Measurements from ENCODE around the gene PPP1R3D. TPM values are rescaled to one million over a fixed set of nuclear protein-coding genes. Genes with fewer than 3 reads are reported as not detected.
"Not testable (repeated sequence)": the region's sequence is repeated elsewhere in the genome, so short reads cannot be mapped to it uniquely, and the experiment has no call there.

PPP1R3D gene
- total RNA-seq, 1 donor from 2014 or later = 0.30 TPM

DNA sequence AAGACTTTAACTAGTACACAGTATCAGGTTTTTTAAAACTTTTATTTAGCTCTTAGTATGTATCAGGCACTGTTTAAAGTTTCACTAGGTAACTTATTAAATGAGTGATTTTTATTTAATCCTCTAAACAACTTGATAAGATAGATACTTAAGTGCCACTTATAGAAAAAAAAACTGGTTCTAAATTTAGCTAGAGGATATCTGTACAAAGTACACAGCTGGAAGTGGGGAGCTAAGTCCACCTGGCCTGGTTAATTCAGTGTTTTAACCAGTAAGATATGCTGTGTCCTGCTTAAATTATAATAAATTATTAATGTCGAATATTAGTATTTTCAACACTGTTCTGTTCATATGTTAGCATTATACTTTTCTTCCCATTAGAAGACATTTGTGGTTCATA is 44.2 kb downstream of the PPP1R3D start:
- Histone ChIP-seq H3K4me3 (no peak overlapping the region), H2AFZ (replicated peaks) (no peak overlapping the region), H3F3A (ENCODE audit: low read depth) (no peaks in the 10 kb centered on the region), H3K27ac (no peak overlapping the region), H3K9me3 (ENCODE audit: low read depth) (no peaks in the 10 kb centered on the region), H3K4me2 (no peak overlapping the region), H3K9ac (no peak overlapping the region), H3K79me2 (ENCODE audit: low read depth) (no peaks in the 10 kb centered on the region), H3K4me1 (no peaks in the 10 kb centered on the region), H4K20me1 (ENCODE audit: low read depth) (no peaks in the 10 kb centered on the region), H3K36me3 (no peaks in the 10 kb centered on the region), H3K27me3 (peaks cover 85% of the 10 kb centered on the region)
- no peak for DNase-seq (ENCODE audit: low spot score)
- H3K36me3 Mint-ChIP-seq = no peaks in the 10 kb centered on the region
- no peak overlapping the region for H3K27ac Mint-ChIP-seq
- H3K4me1 Mint-ChIP-seq = no peaks in the 10 kb centered on the region
- H3K27me3 Mint-ChIP-seq (ENCODE audit: insufficient read depth, low read depth) = no peaks in the 10 kb centered on the region
- no peaks in the 10 kb centered on the region for H3K9me3 Mint-ChIP-seq
- H3K4me3 Mint-ChIP-seq = no peak overlapping the region
- TF ChIP-seq EZH2phosphoT487 (IDR thresholded peaks at IDR 0.05) (no peak), EZH2 (IDR thresholded peaks at IDR 0.05) (no peak)
- TF ChIP-seq, protein P1, sequence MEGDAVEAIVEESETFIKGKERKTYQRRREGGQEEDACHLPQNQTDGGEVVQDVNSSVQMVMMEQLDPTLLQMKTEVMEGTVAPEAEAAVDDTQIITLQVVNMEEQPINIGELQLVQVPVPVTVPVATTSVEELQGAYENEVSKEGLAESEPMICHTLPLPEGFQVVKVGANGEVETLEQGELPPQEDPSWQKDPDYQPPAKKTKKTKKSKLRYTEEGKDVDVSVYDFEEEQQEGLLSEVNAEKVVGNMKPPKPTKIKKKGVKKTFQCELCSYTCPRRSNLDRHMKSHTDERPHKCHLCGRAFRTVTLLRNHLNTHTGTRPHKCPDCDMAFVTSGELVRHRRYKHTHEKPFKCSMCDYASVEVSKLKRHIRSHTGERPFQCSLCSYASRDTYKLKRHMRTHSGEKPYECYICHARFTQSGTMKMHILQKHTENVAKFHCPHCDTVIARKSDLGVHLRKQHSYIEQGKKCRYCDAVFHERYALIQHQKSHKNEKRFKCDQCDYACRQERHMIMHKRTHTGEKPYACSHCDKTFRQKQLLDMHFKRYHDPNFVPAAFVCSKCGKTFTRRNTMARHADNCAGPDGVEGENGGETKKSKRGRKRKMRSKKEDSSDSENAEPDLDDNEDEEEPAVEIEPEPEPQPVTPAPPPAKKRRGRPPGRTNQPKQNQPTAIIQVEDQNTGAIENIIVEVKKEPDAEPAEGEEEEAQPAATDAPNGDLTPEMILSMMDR (IDR thresholded peaks at IDR 0.05) = no peak

DNA sequence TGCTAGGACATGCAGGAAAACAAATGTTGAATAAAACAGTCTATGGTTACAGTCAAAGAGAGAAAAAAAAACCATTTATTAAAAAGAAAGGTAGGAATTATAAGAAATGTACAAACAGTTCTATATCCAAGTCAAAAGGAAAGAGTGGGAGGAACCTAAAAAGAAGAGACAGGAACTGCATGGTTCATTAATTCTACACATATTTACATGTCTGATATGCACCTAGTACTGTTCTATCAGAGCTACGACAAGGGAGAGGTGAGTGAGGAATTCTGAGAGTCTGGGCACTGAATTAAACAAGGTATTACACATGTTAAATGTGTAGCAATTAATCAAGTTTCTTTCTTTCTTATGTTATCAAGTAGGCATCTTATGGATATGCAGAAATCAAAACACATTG is 48.5 kb downstream of the PPP1R3D start:
- Histone ChIP-seq H3K9me3 (ENCODE audit: low read depth) (no peaks in the 10 kb centered on the region), H3F3A (ENCODE audit: low read depth) (no peaks in the 10 kb centered on the region), H3K4me1 (no peaks in the 10 kb centered on the region), H3K27ac (no peak overlapping the region), H3K27me3 (peaks cover 68% of the 10 kb centered on the region), H4K20me1 (ENCODE audit: low read depth) (no peaks in the 10 kb centered on the region), H3K36me3 (no peaks in the 10 kb centered on the region), H2AFZ (replicated peaks) (no peak overlapping the region), H3K9ac (no peak overlapping the region), H3K4me3 (no peak overlapping the region), H3K79me2 (ENCODE audit: low read depth) (no peaks in the 10 kb centered on the region), H3K4me2 (no peak overlapping the region)
- H3K36me3 Mint-ChIP-seq = no peaks in the 10 kb centered on the region
- no peak for DNase-seq (ENCODE audit: low spot score)
- H3K4me3 Mint-ChIP-seq = no peak overlapping the region
- H3K27ac Mint-ChIP-seq = no peak overlapping the region
- TF ChIP-seq EZH2phosphoT487 (IDR thresholded peaks at IDR 0.05) (no peak), EZH2 (IDR thresholded peaks at IDR 0.05) (no peak)
- TF ChIP-seq, protein P1 (IDR thresholded peaks at IDR 0.05) = no peak
- no peaks in the 10 kb centered on the region for H3K4me1 Mint-ChIP-seq
- H3K9me3 Mint-ChIP-seq = no peaks in the 10 kb centered on the region
- H3K27me3 Mint-ChIP-seq (ENCODE audit: insufficient read depth, low read depth) = peaks cover 2% of the 10 kb centered on the region

DNA sequence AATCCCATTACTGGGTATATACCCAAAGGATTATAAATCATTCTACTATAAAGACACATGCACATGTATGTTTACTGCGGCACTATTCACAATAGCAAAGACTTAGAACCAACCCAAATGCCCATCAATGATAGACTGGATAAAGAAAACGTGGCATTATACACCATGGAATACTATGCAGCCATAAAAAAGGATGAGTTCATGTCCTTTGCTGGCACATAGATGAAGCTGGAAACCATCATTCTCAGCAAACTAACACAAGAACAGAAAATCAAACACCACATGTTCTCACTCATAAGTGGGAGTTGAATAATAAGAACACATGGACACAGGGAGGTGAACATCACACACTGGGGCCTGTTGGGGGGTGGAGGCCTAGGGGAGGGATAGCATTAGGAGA is 50.1 kb downstream of the PPP1R3D start:
- H3K36me3 Mint-ChIP-seq = not testable (repeated sequence)

DNA sequence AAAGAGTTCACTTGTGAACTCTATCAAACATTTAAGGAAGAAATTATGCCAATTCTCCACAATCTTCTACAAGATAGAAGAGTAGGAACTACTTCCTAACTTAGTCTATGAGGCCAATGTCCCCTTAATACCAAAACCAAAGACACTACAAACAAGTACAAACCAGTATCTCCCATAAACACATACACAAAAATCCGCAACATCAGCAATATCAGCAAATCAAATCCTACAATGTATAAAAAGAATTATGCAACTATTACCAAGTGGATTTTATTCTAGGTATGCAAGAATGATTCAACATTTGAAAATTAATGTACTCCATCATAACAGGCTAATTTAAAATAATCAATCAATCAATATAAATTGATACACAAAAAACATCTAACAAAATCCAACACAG is 52.1 kb downstream of the PPP1R3D start:
- Histone ChIP-seq H3K79me2 (ENCODE audit: low read depth) (no peaks in the 10 kb centered on the region), H2AFZ (replicated peaks) (no peak overlapping the region), H3K4me2 (no peak overlapping the region), H3K4me1 (no peaks in the 10 kb centered on the region), H4K20me1 (ENCODE audit: low read depth) (no peaks in the 10 kb centered on the region), H3K27me3 (peaks cover 33% of the 10 kb centered on the region), H3K27ac (no peak overlapping the region), H3K4me3 (no peak overlapping the region), H3F3A (ENCODE audit: low read depth) (no peaks in the 10 kb centered on the region), H3K9ac (no peak overlapping the region), H3K9me3 (ENCODE audit: low read depth) (no peaks in the 10 kb centered on the region), H3K36me3 (no peaks in the 10 kb centered on the region)
- H3K36me3 Mint-ChIP-seq = no peaks in the 10 kb centered on the region
- no peak overlapping the region for H3K4me3 Mint-ChIP-seq
- no peak overlapping the region for H3K27ac Mint-ChIP-seq
- no peak for DNase-seq (ENCODE audit: low spot score)
- no peaks in the 10 kb centered on the region for H3K4me1 Mint-ChIP-seq
- no peaks in the 10 kb centered on the region for H3K9me3 Mint-ChIP-seq
- TF ChIP-seq EZH2phosphoT487 (IDR thresholded peaks at IDR 0.05) (no peak), EZH2 (IDR thresholded peaks at IDR 0.05) (no peak)
- TF ChIP-seq, protein P1 (IDR thresholded peaks at IDR 0.05) = no peak
- peaks cover 2% of the 10 kb centered on the region for H3K27me3 Mint-ChIP-seq (ENCODE audit: insufficient read depth, low read depth)

More for the DNA sequence above, 50.1 kb downstream of the PPP1R3D start:
- not testable (repeated sequence) for H3K36me3 ChIP-seq; DNase-seq (ENCODE audit: low spot score); H3K27ac Mint-ChIP-seq; H3K4me3 Mint-ChIP-seq; H3K9me3 ChIP-seq (ENCODE audit: low read depth); H3K4me1 Mint-ChIP-seq; H3K79me2 ChIP-seq (ENCODE audit: low read depth); H3K27me3 Mint-ChIP-seq (ENCODE audit: insufficient read depth, low read depth); H3K9me3 Mint-ChIP-seq; H3K4me1 ChIP-seq; H3F3A ChIP-seq (ENCODE audit: low read depth); H3K27ac ChIP-seq; H3K9ac ChIP-seq; H3K4me3 ChIP-seq; H3K4me2 ChIP-seq; H2AFZ ChIP-seq (replicated peaks); H4K20me1 ChIP-seq (ENCODE audit: low read depth)
- H3K27me3 ChIP-seq = peaks cover 53% of the 10 kb centered on the region

Other genes starting within 250 kb of the PPP1R3D start
- gene SYCP2, start 6.7 kb downstream of the PPP1R3D start, total RNA-seq (ENCODE audit: low replicate concordance) = 0.06 and 0.88 TPM in 2 replicates
- gene FAM217B, start 84 bp upstream of the PPP1R3D start, total RNA-seq (ENCODE audit: low replicate concordance) = 4.5 and 5.8 TPM in 2 replicates
- 0.09 TPM in 1 of 2 replicates, not detected in the other for gene CDH26, start 18.1 kb upstream of the PPP1R3D start, total RNA-seq (ENCODE audit: low replicate concordance)